GM21737 (cell line): ENCODE data around the gene LDLRAD4.
"Not testable (repeated sequence)": the region's sequence is repeated elsewhere in the genome, so short reads cannot be mapped to it uniquely, and the experiment has no call there.

Experiments
- ATAC-seq: cut with Tn5 transposase; IDR thresholded peaks from one replicate; pipeline ENCODE4 v1.9.1; 2021; ENCODE audit warnings: mild to moderate bottlenecking, moderate library complexity; ENCODE audit not compliant: unreplicated experiment

LDLRAD4 gene

GRCh38 chr18:13245481-13246000 is 27.0 kb downstream of the LDLRAD4 start:
- no peak for ATAC-seq

GRCh38 chr18:13246121-13246520 is 27.6 kb downstream of the LDLRAD4 start:
- ATAC-seq: no peak

DNA sequence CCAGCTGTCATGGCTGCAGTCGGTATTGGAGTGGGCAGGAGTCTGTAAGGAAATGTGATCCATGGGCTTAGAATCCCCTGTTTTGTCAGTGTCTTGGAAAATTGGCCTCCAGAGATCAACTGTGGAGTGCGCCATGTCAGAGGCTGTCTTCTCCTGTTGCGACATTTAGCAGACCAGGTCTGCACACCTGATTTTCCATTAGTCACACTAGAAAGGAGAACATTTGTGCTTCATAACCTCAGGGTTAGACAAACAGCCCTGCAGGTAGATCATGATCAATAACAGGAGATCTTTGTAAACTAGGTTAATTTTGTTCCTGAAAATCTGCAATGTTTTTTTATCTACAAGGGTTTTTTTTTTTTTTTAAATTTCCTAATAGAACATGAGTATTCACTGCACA is 28.0 kb downstream of the LDLRAD4 start:
- no peak for ATAC-seq

GRCh38 chr18:13247506-13247905 is 28.9 kb downstream of the LDLRAD4 start:
- no peak for ATAC-seq

- ATAC-seq: no peak
Observed at GRCh38 chr18:13252686-13253410, 34.3 kb downstream of the LDLRAD4 start.

DNA sequence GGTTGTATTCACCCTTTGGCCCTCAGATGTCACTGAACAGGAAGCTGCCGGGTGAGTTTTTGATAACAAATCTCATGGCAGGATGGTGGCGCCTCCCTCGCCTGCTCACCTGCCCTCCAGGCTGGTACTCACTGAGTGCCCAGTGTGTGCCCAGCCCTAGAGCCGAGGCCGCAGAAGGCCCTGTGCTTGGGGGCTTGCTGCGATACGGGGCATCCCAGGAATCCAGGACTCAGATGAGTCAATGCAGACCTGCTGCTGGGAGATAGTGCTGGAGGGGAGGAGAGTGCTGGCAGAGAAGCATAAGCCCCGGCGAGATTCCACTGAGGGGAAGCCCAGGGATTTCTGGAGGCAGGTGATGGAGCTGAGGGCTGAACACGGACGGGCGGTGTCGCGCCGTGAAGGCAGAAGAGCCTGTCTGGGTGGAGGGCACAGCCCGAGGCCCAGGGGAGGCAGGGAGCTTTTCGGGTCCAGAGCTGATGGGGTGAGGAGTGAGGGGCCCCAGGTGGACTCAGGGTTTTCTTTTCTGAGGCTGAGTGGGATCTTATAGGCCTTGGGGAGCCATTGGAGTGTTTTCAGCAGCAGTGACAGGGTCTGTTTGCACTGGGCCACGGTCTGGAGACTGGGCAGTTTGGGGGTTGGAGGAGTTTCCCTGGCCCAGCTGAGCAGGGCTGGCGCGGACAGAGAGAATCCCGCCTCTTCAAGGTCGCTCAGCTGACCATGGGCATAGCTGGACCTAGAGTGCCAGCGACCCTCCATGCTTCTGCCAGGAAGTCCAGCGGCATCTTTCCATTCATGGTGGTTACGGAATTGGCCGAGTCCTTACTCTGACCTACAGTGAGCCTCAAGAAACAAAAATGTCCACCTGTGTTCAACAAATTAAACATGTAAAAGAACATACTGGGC is 35.5 kb downstream of the LDLRAD4 start:
- ATAC-seq: no peak

- ATAC-seq: no peak
Observed at GRCh38 chr18:13254971-13255927, 36.7 kb downstream of the LDLRAD4 start.

DNA sequence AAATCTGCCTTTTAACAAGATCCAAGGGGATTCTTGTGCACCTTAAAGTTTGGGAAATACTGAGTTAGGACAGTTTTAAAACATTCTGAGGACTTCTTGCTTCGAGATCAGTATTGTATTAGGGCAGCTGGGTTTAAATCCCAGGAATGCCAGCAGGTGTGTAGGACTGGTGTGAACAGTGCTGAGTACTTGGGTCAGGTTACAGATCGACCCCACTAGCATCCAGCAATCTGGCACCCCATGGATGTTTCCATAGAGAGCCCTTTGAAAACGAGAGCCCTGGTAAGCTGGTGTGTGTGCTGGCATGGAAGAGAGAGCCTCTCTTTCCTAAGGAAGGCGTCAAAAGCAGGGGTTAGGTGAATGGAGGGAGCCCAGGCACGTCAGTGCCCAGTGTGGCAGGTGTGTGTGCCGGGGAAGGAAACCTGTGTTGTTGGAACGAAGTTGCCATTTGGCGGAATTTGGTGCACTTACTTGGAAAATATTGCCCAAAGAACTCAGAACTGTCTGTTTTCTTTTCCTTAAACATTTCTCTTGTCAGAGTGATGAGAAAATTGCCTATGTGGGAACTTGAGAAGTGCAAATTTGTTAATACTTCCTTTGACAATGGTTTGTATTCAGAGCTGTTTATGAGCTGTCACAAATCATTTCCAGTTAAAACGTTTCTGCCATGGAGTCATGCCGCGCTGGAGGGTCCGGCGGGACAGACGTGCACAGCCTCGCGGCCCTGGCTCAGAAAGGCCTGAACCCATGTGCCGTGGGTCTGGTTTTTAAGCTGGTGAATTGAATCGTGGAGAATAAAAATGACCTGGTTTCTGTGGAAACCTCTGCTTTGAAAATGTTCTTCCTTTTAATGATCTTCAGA is 38.1 kb downstream of the LDLRAD4 start:
- ATAC-seq: no peak

DNA sequence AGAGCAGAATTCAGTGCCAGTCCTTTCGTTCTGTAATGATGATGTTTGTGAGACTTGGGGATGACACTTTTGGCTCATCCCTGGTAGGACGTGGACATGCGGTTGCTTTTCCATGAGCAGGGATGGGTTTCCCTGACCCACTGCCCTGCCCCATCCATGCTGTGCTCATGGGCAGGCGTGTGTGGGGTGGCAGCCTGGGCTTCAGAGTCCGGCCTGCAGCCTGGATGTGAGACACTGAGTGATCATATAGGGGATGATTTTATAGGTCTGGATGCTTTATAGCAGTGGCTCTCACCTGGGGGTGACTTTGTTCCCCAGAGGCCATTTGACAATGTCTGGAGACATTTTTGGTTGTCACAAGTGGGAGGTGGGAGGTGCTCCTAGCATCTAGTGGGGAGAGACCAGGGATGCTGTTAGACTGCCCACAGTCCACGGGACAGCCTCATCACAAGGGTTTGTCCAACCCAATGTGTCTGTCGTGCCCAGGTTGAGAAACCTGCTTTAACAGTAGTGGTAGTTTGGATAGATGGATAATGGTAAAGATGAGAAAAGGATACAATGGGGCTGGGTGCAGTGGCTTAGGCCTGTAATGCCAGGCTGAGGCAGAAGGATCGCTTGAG is 38.9 kb downstream of the LDLRAD4 start:
- ATAC-seq: no peak

DNA sequence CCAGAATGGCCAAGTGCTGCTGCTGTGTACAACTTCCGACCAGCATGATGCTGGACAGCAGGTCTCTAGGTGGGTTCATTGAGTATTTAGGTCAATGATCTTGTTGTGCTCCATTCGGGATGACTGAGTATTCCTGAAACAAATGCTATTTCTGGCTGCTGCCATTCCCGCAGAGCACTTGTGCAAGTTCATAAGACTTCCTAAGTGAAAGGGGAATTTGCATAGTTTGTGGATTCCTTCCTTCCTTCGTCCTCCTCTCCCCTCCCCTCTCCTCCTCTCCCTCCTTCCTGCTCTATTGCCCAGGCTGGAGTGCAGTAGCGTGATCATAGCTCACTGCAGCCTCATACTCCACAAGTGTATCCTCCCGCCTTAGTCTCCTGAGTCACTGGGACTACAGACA is 40.4 kb downstream of the LDLRAD4 start:
- no peak for ATAC-seq

GRCh38 chr18:13259701-13260100 is 41.1 kb downstream of the LDLRAD4 start:
- no peak for ATAC-seq

DNA sequence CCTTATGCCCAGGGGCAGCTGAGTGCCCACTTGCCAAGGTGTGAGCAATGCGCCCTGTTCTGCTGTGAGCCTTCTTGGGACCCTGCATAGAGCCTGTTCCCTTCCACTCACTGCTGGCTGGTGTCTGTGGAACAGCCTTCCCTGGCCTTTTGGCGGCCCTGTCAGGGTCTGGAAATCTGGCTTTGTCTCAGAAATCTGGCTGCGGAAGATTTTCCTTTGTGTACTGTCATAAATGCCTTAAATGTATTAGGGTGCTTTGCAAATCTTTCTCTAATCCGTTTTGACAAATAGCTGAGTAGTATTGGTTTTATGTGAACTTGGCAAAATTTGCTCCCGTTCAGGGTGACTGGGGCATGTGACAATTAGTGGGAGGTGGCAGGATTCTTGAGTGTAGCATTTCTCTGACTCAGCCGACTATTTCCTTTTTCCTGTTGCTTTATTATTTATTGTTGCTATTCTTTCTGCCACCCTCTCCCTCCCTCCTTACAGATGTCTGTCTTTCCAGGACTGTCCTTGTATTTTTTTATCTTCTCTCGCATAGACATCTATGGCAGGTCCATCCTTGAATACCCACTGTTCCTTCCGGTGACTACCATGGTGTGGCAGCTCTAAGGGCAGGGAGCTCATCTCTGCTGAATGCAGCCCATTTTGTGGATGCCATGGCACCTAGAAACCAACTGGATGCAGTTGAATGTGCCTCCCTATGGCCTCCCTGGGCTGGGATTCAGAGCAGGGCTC is 41.8 kb downstream of the LDLRAD4 start:
- ATAC-seq: no peak

GRCh38 chr18:13260935-13261640 is 42.5 kb downstream of the LDLRAD4 start:
- ATAC-seq: no peak

- ATAC-seq: no peak
Observed at GRCh38 chr18:13261661-13262357, 43.2 kb downstream of the LDLRAD4 start.

DNA sequence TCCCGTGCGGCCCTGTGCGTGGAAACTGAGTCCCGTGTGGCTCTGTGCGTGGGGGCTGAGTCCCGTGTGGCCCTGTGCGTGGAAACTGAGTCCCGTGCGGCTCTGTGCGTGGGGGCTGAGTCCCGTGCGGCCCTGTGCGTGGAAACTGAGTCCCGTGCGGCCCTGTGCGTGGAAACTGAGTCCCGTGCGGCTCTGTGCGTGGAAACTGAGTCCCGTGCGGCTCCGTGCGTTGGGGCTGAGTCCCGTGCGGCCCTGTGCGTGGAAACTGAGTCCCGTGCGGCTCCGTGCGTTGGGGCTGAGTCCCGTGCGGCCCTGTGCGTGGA is 43.8 kb downstream of the LDLRAD4 start:
- ATAC-seq: not testable (repeated sequence)

DNA sequence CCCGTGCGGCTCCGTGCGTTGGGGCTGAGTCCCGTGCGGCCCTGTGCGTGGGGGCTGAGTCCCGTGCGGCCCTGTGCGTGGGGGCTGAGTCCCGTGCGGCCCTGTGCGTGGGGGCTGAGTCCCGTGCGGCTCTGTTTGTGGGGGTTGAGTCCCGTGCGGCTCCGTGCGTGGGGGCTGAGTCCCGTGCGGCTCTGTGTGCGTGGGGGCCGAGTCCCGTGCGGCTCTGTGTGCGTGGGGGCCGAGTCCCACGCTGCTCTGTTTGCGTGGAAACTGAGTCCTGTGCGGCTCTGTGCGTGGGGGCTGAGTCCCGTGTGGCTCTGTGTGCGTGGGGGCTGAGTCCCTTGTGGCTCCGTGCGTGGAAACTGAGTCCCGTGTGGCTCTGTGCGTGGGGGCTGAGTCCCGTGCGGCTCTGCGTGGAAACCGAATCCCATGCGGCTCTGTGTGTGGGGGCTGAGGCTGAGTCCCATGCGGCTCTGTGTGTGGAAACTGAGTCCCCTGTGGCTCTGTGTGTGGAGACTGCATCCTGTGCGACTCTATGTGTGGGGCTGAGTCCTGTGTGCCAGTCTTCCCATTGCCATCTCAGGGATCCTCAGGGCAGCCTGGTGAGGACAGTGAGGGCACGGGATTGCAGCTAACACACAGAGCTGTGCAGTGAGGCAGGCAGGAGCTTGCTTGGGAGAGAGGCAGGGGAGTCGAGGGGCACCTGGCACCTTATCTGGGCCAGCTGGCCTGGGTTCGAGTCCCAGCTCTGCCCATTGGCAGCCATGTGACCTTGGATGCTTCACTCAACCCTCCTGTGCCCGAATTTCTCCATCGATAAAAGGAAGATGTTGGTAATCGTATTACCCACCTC is 44.5 kb downstream of the LDLRAD4 start:
- ATAC-seq: no peak
